HFFc6 (cell line): ENCODE data around the gene ANKRD9. TPM values are rescaled to one million over a fixed set of nuclear protein-coding genes. Genes with fewer than 3 reads are reported as not detected.

Experiments used
- DNase-seq: peaks from one replicate; pipeline ENCODE4 v3.0.0-alpha.2; 2018
- H3K27ac Mint-ChIP-seq: 2 replicates; pipeline ENCODE4 v1.8.0; 2020; ENCODE audit warnings: mild to moderate bottlenecking, mixed read lengths
- H3K27me3 Mint-ChIP-seq: 2 replicates; pipeline ENCODE4 v1.8.0; 2021; ENCODE audit warnings: mild to moderate bottlenecking, moderate library complexity, mixed read lengths; ENCODE audit not compliant: insufficient read depth
- H3K36me3 Mint-ChIP-seq: 2 replicates; pipeline ENCODE4 v1.8.0; 2021; ENCODE audit warnings: low read depth, mixed read lengths
- H3K4me1 Mint-ChIP-seq: 2 replicates; pipeline ENCODE4 v1.8.0; 2020; ENCODE audit warnings: low read depth, mixed read lengths
- H3K4me3 Mint-ChIP-seq: 2 replicates; pipeline ENCODE4 v1.8.0; 2020; ENCODE audit warnings: mild to moderate bottlenecking, moderate library complexity, mixed read lengths
- H3K9me3 Mint-ChIP-seq: 2 replicates; pipeline ENCODE4 v1.8.0; 2020; ENCODE audit warnings: mild to moderate bottlenecking, mixed read lengths
- total RNA-seq, 6 experiments: library from RNA; stranded (reverse); fragmentation: NEBNext Ultra II Directional; extraction: Animal tissue kit (Norgen Biotek cat#: 25700); gene quantifications; 2 replicates in 1 of 6; 3 replicates in 5 of 6; pipeline ENCODE4 v1.2.3, GENCODE V29; 2021
- TF ChIP-seq, protein P1 (sequence below): fragments of 200-600 bp; sonication (generic); IDR thresholded peaks from 2 replicates; pipeline ENCODE4 v1.5.0; 2021; ENCODE audit warnings: antibody characterized with exemption, mild to moderate bottlenecking

Gene ANKRD9
- total RNA-seq, 6 experiments from 2014 or later = 13.4 to 18.0 (median 15.6) TPM

DNA sequence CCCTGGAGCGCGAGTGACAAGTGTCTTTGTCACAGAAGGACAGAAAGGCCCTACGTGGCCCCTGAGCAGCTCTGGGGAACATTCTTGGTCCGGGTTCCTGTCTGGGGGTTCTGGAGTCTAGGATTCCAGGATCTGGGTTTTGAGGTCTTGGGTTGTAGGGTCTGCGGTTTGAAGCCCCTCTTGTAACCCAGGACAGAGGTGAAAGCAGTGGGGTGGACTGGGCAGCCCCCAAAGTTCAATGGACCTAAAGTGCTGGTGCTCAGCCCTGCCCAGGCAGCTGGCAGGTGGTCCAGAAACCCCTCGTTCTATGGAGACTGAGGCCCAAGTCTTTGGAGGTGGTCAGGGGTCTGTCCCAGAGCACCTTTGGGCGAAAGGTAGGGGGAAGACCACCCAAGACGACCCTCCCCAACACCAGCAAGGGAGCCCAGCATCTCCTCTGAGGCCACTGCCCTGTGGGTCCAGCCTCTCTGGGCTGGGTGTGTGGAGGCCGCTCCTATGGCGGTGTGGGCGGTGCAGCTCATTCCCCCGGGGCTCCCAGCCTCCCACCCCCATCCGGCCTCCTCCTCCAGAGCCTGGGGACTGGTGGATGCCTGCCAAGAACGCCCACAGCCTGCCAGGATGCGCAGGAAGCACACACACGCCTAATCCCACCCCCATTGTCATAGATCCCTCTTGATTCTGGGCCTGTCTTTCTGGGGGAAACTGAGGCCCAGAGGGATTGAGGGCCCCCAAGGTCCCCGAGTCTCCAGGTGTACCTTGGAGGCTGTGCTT lies 30.2 kb upstream of the ANKRD9 start:
- H3K4me3 Mint-ChIP-seq = no peak overlapping the region
- H3K27ac Mint-ChIP-seq = no peak overlapping the region
- TF ChIP-seq, protein P1, sequence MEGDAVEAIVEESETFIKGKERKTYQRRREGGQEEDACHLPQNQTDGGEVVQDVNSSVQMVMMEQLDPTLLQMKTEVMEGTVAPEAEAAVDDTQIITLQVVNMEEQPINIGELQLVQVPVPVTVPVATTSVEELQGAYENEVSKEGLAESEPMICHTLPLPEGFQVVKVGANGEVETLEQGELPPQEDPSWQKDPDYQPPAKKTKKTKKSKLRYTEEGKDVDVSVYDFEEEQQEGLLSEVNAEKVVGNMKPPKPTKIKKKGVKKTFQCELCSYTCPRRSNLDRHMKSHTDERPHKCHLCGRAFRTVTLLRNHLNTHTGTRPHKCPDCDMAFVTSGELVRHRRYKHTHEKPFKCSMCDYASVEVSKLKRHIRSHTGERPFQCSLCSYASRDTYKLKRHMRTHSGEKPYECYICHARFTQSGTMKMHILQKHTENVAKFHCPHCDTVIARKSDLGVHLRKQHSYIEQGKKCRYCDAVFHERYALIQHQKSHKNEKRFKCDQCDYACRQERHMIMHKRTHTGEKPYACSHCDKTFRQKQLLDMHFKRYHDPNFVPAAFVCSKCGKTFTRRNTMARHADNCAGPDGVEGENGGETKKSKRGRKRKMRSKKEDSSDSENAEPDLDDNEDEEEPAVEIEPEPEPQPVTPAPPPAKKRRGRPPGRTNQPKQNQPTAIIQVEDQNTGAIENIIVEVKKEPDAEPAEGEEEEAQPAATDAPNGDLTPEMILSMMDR = no peak
- no peaks in the 10 kb centered on the region for H3K4me1 Mint-ChIP-seq
- H3K9me3 Mint-ChIP-seq = no peaks in the 10 kb centered on the region
- peaks cover 5% of the 10 kb centered on the region for H3K27me3 Mint-ChIP-seq
- DNase-seq = no peak
- no peaks in the 10 kb centered on the region for H3K36me3 Mint-ChIP-seq

DNA sequence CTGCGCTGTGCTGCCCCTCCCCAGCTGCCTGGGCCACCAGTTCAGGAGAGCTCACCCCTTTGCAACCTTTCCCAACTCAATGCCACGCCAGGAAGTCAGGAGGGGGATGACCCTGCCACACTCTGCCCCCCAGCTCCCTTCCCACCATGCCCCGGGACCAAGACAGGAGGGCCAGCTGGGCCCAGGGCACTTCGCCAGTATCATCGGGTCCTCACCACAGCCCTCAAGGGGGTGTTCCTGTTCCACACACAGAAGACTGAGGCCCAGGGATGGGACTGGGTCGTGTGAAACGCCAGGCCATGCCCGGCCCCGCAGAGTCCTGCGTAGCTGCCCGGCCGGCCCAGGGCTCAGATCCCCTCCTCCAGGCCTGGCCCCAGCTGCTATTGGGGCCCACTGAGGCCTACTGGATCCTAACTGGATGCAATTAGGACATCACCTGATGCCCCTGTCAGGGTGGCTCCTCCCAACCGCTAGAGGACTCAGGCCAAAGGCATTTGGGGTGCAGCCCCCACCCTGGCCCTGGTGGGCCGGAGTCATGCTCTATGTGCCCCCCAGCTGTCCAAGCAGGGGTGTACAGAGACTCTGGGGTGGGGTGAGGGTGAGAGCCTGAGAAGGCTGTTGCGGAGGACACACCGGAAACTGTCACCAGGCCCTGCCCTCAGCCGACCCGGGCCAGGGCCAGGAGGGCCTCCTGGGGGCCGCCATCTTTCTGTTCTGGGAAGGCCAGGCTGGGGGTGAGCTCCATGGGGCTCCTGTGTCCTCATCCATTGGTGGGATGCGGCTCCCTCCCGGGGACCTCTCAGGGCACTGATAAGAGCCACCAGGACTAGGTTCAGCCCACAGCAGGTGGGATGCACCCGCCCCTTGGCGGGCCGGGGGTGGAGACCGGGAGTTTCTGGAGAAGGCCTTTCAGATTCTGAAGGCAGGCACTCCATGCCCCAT lies 29.3 kb upstream of the ANKRD9 start:
- Mint-ChIP-seq H3K27me3 (peaks cover 4% of the 10 kb centered on the region), H3K36me3 (no peaks in the 10 kb centered on the region), H3K4me3 (no peak overlapping the region), H3K9me3 (no peaks in the 10 kb centered on the region), H3K4me1 (no peaks in the 10 kb centered on the region), H3K27ac (no peak overlapping the region)
- TF ChIP-seq, protein P1 = no peak
- DNase-seq = no peak

- TF ChIP-seq, protein P1 = no peak
- H3K27ac Mint-ChIP-seq = no peak overlapping the region
- H3K4me3 Mint-ChIP-seq = no peak overlapping the region
- no peak for DNase-seq
- no peaks in the 10 kb centered on the region for H3K4me1 Mint-ChIP-seq
- peaks cover 4% of the 10 kb centered on the region; the same call in 1 of the 2 replicates for H3K27me3 Mint-ChIP-seq
- no peaks in the 10 kb centered on the region for H3K36me3 Mint-ChIP-seq
- no peaks in the 10 kb centered on the region for H3K9me3 Mint-ChIP-seq
These were observed 28.5 kb upstream of the ANKRD9 start for GRCh38 chr14:102537981-102538601.

- H3K9me3 Mint-ChIP-seq = no peaks in the 10 kb centered on the region
- no peak overlapping the region for H3K27ac Mint-ChIP-seq
- no peaks in the 10 kb centered on the region; the same call in 1 of the 2 replicates for H3K27me3 Mint-ChIP-seq
- TF ChIP-seq, protein P1 = no peak
- peaks cover 11% of the 10 kb centered on the region for H3K4me1 Mint-ChIP-seq
- no peak for DNase-seq
- H3K36me3 Mint-ChIP-seq = no peaks in the 10 kb centered on the region
- no peak overlapping the region for H3K4me3 Mint-ChIP-seq
These were observed 22.7 kb upstream of the ANKRD9 start for GRCh38 chr14:102532204-102532658.

DNA sequence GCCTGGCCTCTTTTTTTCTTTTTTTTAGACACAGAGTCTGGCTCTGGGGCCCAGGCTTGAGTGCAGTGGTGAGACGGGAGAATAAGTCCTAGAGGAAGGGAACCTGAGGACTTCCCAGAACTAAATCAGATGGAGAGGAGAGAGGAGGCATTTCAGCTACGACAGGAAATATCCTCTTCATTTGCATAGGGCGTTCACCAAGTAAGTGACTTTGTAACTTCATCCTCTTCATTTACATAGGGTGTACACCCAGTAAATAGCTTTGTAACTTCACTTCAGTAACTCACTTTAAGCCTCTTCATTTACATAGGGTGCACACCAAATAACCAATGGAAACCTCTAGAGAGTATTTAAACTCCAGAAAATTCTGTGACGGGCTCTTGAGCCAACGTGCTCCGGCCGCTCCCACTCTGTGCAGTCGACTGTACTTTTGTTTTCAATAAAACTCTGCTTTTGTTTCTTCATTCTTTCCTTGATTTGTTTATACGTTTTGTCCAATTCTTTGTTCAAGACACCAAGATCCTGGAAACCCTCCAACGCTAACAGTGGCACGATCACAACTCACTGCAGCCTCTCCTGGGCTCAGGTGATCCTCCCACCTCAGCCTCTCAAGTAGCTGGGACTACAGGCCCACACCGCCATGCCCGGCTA lies 21.4 kb upstream of the ANKRD9 start:
- TF ChIP-seq, protein P1 = no peak
- Mint-ChIP-seq H3K9me3 (no peaks in the 10 kb centered on the region), H3K36me3 (no peaks in the 10 kb centered on the region), H3K27ac (no peak overlapping the region), H3K4me1 (peaks cover 14% of the 10 kb centered on the region), H3K4me3 (no peak overlapping the region), H3K27me3 (no peaks in the 10 kb centered on the region; the same call in 1 of the 2 replicates)
- DNase-seq = no peak
